IPS-11a (cell line): Measurements from ENCODE around the gene EPS15.
"Not testable (repeated sequence)": the region's sequence is repeated elsewhere in the genome, so short reads cannot be mapped to it uniquely, and the experiment has no call there.

Experiments used
- H3K4me3 ChIP-seq: one replicate; pipeline ENCODE4 v1.5.1; 2013; ENCODE audit warnings: low read depth, low read length, control low read depth

Gene EPS15

DNA sequence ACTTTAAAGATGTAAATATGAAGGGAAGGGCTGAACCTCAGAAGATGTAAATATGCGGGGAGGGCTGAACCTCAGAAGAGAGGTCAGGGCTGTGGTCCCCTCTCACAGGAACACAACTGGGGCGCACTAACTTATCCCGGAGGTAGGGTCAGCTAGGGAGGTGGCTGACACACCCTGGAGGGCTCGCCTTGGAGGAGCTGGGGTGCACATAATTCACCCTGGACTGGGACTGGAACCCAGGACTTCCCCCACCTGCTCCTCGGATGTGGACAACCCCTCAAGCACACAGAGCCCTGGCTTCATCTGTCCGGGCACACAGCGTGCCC lies 174.8 kb downstream of the EPS15 start:
- peak overlapping the region; percentile 37 for H3K4me3 ChIP-seq

DNA sequence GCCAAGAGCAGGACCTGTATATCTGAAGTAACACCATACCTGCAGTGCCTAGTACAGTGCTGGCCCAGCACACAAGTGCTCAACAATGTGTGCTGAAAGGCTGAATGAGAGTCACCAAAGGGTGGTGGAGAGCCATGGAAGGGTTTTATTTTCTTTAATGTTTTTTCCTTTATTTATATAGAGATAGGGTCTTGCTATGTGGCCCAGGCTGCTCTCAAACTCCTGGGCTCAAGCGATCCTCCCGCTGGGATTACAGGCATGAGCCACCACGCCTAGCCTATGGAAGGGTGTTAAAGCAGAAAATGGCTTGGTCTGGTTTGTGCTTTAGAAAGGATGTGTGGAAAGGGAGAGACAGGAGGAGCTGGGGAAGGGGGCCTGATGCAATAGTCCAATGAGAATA lies 175.4 kb downstream of the EPS15 start:
- H3K4me3 ChIP-seq, result no peak overlapping the region

DNA sequence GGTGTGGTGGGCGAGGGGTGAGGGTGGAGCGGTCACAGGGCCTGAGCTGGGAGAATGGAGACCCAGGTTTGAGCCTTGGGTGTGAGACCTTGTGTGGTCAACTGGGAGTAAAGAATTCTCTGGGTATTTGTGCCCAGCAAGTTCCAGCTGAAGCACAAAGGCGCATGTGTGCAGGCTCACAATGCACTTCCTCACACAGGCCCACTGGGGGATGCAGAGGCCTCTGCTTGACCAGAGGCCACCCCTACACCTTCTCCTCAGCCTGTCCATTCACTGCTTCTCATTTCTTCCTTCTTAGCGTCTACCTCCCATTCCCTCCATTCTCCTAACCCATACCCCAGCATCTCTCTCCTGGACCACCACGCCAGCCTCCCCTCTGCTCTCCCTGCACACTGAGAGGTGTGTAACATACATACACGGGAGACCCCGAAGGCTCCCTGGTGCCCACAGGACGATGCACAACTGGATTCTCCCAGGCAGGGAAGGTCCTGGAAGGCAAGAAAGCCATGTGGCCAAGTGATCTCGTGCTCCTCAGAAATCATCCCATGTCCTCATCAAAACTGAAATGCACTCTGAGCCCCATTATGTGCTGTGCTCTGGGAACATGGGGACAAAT lies 176.4 kb downstream of the EPS15 start:
- H3K4me3 ChIP-seq, result no peak overlapping the region

DNA sequence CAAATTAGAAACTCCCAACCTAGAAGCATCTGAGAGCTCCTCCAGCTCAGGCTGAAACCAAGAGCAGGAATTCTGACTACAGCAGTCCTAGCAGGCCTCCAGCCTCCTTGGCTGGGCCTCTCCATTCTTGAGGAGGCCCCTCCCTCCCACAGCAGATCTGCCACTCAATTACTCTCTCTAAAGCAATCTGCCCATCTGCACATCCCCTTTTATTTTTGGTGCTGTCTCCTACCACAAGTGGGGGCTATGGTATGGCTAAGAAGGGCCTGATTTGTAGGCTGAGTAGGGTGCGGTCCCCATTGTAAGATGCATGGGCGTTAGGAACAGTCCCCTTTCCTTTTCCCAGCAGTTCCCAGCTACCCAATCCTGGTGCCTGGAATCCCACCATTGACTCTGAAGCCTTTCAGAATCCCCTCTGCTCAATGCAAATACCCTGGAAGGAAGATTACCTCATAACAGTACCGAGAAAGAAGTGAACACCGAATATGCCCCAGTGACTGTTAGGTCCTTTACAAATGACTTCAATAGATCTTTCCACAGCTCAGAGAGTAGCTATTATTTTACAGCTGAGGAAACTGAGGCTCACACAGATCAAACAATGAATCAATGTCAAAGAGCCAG lies 177.1 kb downstream of the EPS15 start:
- no peak overlapping the region for H3K4me3 ChIP-seq

DNA sequence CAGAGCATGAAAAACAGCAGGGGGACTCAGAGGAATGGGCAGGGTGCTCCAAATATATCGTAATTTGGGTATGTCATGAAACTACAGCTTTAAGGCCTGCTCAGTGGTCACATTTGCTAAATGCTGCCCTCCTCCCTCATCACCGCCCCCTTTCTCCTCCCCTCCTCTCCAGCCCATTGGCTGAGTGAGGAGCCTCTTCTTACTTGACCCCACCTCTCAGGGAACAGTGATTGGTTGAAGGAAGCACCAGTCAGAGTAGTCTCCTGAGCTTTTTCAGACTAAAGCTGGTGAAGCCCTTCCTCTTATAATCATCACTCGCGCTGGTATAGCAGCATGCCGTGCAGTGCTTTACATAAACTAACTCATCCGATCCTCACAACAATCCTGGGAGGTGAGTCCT lies 178.7 kb downstream of the EPS15 start:
- no peak overlapping the region for H3K4me3 ChIP-seq

DNA sequence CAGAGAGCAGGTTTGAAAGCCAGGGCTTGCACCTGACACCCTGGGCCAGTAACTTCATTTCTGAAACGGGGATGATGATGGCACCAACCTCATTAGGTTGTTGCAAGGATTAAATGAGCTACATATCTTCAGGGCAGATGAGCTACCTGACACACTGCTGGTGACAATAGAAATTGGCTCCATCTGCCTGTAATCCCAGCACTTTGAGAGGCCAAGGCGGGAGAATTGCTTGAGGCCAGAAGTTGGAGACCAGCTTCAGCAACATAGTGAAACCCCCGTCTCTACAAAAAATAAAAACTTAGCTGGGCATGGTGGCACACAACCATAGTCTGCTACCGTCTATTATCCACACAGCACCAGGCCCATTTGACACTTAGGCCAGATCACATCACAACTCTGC lies 182.4 kb downstream of the EPS15 start:
- no peak overlapping the region for H3K4me3 ChIP-seq

DNA sequence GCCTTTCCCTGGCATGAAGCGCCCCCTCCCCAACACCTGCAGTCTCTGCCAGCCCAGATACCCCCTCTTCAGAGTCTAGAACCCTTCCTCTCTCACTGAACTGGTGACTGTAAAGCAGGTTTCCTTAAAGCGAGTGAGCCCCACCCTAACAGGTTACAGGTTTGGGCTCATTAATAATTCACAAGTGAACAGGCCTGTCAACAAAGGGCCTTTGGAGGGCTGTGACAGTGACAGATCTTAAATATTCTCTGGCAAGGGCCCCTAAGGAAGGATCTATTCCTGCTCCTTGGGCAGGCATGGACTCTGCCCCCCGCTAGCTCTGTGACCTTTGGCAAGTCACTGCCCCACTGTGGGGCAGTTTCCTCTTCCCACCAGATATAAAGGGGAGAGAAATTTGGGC lies 183.1 kb downstream of the EPS15 start:
- H3K4me3 ChIP-seq, result no peak overlapping the region

DNA sequence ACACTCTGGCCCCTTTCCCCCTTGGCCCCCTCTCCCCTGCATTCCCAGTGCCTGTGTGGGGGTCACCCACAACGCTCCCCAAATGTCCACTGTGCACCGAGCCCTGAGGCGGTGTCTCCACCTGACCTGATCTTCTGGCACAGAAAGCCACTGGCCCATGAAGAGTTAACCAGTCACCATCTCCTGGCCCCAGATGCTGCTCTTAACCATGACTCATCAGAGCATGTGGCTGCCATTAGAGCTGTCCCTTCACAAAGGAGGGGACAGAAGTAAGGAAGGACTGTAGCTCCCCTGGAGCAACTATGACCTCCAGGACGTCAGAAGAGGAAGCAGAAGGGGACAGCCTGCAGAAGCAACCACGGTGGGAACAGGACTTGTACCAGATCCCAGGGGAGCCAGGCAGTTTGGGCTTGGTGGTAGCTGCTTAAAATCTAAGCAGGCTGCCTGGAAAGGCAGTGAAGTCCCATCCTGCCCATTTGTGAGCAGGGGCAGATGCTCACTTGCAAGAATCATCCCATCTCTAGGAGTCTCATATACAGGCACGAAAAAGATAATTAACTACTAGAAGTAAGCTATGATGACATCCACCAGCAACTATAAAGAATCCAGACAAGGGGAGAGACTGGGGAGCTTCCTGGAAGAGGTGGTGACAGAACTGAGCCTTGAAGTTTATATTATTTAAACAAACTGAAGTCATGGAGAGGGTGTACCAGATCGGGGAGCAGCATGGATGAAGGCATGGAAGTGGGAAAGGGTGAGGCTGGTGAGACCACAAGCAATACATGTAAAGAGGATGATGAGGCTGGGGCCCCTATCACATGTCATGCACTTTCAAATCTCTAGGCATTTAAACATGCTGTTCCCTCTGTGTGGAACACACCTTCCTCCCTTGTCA lies 187.6 kb downstream of the EPS15 start:
- H3K4me3 ChIP-seq, result peak overlapping the region; percentile 43

DNA sequence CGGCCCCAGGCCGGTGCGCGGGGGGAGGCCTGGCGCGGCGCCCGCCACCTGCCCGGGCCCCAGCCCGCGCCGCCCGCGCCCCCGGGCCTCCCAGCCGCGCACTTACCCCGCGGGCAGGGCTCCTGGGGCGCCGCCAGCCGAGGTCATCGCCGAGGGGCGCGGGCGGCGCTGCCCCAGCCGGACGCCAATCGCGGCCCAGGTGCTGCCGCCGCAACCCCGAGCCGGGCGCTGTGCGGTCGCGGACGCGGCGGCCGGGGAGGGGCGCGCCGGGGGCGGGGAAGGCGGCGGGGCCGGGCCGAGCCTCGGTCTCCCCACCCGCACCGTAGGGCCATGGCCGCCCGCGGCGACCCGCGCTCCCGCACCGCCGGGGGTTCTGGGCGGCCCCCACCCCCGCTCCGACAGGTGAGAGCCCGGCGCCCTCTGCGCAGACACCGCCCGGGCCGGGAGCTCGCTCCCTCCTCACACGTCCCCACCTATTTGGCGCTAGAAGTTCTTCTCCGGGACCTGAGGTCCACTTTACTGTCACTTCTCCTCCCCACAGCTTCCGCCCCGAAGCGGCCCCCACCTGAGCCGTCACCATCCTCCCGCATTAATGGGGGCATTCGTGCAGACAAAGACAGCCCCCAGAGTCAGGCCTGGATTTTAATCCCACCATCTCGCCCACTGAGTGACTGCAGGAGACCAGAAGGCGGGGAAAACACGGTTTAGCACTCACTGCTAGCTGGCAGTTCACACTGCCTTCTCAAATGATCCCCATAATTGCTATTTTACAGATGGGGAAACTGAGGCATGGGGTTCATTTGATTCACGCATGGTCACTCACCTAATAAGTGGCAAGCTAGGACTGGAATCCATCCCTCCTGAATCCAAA lies 188.5 kb downstream of the EPS15 start, which contains the start of gene TTC39A:
TTC39A (minus strand) TSS at position 232 of the 871 bp plus-strand sequence; CDS start at position 147, 85 bp downstream.
- H3K4me3 ChIP-seq, result peak within 1 kb of the TSS; percentile 43

DNA sequence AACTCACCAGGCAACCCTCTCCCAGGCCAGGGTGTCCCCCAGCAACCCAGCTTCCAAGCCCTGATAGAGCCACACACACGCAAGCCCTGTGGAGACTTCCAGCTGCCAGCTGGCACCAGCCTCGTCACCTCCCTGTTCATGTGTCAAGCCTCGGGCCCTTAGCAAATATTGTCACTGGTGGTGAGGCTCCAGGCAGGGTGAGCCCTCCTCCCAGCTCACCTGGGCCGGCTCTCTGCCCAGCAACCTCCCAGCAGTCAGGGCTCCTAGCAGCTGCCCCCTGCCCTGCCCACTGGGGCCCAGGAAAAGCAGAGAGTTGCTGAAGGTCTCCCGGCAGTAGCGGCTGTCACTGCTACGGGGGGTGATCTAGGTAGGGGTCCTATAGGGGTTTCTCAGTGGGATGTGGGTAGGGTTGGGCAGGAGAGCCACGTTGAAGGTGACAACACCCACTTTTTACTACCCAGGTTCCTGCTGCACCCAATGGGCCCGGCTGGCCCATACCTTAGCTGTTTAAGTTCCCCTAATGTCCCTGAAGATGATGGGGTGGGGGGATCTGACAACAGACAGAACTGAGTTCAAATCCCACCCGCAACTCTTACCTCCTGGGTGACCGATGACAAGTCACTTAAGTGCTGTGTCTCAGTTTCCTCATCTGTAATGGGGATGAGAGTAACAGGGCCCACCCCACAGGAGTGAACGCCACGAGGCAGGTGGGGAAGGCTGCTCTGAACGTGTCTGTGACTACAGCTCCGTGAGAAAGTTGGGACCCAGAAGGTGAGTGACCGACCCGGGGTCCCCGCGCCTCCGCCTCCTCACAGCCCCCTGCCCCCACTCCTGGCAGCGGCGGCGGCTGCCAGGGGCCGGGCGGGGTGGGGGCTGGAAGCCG lies 189.4 kb downstream of the EPS15 start:
- peak overlapping the region; percentile 13 for H3K4me3 ChIP-seq

DNA sequence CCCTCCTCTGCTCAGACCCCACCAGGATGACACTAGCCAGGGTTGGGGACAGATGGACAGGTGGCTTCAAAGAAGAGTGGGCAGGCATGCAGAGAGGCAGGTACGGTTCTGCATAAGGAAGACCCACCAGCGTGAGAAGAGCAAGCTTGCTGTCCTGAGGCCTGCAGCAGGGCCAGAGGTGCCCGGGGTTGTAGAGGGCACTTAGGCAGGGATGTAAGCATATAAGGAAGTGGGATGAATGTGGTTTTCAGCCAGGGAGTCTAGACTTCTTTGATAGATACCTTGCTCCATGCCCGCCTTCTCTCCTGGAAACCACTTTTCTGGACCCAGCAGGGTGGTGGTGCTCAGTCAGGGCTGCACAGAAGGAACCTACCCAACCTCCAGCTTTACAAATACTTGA lies 190.1 kb downstream of the EPS15 start:
- no peak overlapping the region for H3K4me3 ChIP-seq

DNA sequence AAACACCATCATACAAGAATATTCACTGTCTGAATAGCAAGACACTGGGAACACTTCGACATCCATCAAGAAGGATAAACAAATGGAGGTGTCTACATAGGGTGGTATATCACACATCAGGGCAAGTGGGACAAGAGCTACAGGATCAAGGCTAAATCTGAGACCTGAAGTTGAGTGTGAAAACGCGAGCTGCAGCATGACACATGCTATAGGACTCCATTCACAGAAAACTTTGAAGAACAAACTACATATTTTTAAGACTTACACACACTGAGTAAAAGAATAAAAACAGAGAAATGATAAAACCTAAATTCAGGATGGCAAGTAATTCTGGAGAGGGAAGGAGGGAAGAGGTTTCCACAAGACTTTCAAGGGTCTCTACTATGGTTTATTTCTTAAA lies 190.8 kb downstream of the EPS15 start:
- no peak overlapping the region for H3K4me3 ChIP-seq

DNA sequence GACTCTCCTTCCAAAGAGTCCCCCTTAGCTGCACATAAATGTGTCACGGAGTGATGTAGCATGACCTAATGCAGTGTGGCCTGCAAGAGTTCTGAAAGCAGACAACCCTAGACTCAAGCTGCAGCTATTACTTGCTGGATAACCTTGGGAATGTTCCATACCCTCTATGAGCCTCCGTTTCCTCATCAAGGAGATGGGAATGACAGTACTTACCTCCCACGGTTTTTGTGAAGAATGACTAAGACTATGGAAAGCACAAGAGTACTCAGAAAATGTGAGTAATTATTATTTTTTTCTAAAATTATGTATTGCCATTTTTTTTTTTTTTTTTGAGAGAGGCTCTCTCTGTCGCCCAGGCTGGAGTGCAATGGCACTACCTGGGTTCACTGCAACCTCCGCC lies 191.7 kb downstream of the EPS15 start:
- H3K4me3 ChIP-seq, result no peak overlapping the region

DNA sequence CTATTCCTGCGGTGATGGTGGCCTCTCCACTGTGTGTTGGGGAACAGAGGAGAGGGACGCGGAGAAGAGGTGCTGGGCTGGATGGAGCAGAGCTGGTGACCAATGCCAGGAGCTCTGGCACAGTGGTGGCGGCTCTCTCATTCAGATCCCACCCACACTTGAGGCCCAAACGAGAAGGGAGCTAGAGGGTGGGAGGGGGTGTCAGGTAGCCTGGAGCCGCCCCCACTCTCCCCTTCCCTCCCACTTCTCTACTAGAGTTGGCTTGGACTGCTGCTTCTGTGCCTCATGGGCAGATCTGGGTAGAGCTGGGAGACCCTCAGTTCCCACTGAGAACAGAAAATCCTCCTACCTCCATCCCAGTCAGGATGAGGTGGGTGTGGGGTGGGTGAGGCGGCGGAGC lies 192.2 kb downstream of the EPS15 start:
- no peak overlapping the region for H3K4me3 ChIP-seq

DNA sequence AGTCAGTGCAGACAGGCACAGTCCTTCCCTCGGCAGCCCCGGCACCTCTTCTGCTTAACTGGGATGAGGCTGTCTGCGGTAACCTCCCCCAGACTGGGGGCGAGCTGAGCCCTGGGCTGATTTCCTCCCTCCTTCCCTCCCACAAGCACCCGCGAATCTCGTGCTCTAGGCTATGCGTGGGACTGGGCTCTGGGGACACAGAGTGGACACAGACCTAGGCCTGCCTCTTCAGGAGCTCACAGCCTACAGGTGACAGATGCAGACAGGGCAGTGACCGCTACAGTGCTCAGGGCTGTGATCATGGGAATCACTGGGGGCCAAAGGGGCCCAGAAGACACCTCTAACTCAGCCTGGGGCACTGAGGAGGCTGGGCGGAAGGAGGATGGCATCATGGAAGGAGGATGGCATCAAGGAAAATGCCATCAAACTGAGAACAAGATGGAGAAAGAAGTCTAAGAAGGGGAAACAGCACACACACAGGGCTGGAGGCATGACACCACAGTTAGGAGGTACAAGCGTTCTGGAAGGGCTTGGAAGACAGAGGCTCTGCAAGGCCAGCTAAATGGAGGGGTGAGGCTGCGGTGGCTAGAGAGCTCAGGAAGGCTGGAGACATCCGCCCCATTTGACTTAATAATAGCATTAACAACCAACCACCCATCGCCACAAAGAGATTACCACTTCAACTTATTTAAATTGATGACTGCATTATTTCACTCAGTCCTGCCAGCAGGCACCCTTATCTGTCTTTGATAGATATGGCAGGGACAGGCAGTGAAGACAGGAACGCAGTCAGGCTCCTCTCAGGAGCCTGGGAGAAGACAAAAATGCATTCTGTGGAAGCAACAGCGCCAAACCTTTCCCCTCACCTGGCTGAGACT lies 192.9 kb downstream of the EPS15 start:
- H3K4me3 ChIP-seq, result no peak overlapping the region

DNA sequence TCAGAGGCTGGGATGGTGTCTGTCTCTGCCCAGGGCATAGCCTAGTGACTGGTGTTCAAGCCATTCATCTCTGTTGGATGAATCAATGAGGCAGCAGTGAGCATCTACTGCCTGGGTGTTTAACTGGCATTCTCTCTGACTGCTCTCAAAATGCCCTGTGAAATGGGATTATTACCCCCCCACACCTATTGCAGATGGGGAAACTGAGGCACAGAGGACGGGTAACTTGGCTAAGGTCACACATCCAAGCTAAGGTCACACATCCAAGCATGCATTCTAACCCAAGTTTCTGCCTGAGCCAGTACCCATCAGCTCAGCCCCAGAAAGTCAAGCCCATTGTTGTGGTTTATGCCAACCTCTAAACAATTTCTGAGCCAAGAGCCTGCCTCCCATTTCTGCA lies 193.7 kb downstream of the EPS15 start:
- H3K4me3 ChIP-seq, result no peak overlapping the region

DNA sequence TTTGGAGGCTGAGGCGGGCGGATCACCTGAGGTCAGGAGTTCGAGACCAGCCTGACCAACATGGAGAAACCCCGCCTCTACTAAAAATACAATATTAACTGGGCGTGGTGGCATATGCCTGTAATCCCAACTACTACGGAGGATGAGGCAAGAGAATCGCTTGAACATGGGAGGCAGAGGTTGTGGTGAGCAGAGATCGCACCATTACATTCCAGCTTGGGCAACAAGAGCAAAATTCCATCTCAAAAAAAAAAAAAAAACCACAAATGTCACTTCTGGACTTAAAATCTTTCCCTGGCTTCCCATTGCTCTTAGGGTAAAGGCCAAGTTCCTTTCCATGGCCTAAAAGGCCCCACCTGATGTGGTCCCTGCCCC lies 194.1 kb downstream of the EPS15 start:
- H3K4me3 ChIP-seq, result not testable (repeated sequence)

DNA sequence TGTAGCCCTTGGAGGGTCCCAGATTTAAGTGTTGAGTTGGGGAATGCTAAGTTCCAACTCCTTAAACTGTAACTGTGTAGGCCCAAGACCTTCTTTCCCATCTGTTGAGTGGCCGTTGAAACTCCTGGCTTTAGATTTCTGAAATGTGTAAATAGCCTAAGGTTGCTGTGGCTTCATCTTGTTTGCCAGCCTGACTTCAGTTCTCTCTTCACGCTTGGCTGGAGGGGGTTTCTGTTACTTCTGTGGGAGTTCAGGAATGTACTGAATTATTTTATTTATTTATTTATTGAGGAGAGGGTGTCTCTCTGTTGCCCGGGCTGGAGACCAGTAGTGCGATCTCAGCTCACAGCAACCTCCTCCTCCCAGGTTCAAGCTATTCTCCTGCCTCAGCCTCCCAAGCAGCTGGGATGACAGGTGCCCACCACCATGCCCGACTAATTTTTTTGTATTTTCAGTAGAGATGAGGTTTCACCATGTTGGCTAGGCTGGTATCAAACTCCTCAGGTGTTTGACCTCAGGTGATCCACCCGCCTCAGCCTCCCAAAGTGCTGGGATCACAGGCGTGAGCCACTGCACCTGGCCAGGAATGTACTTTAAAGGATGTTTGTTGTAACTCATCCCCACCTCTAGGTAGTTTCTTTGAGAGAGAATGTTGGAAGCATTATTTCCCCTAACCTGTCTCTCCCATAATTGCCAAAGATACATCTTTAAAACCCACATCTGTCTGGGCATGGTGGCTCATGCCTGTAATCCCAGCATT lies 194.6 kb downstream of the EPS15 start:
- H3K4me3 ChIP-seq, result no peak overlapping the region

DNA sequence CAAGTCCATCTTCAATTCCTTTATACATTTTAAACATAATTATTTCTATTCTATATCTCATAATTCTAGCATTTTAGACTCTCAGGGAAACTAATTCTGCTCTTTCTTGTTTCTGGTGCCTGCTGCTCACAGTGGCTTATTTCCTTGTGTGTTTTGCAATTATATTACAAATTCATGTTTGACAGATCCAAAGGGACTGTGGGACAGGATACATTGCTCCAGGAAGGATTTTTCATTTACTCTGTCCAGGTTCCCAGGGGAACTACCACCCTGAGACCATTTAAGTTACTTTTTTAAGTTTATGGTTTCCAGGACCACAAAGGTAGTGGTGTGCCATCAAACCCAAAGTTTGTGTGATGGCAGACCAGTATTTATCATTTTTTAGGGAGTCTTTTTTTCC lies 195.3 kb downstream of the EPS15 start:
- H3K4me3 ChIP-seq, result no peak overlapping the region
